CD14-positive monocyte (primary cell): Measurements from ENCODE around the gene CNGA3. TPM values are rescaled to one million over a fixed set of nuclear protein-coding genes. Genes with fewer than 3 reads are reported as not detected.

ENCODE experiments used
- DNase-seq, 3 donors: peaks; one replicate each; pipeline ENCODE4 v3.0.0-alpha.2; 2011 to 2022
- H2AFZ ChIP-seq: 2 replicates; pipeline ENCODE4 v1.6.0; 2012; ENCODE audit warnings: mild to moderate bottlenecking, low read depth, low read length, inconsistent platforms; ENCODE audit not compliant: insufficient read depth, poor library complexity, severe bottlenecking
- H3K27ac ChIP-seq, 2 donors: 1 replicate in 1 of 2; 2 replicates in 1 of 2; pipeline ENCODE4 v1.5.1; 2012 to 2013; ENCODE audit warnings: low read length in 2 of 2, control low read depth in 1 of 2, inconsistent platforms in 1 of 2, low read depth in 1 of 2, mild to moderate bottlenecking in 1 of 2
- H3K27me3 ChIP-seq, 2 donors: one replicate each; pipeline versions ENCODE4 v1.6.0 to v1.6.1; 2011 to 2013; ENCODE audit warnings: low read length in 2 of 2; ENCODE audit not compliant: control insufficient read depth in 2 of 2, insufficient read depth in 2 of 2
- H3K36me3 ChIP-seq, 2 donors: replicated peaks in 1 of 2; 1 replicate in 1 of 2; 2 replicates in 1 of 2; pipeline versions ENCODE4 v1.5.1 to v1.6.1; 2012 to 2013; ENCODE audit warnings: low read length in 2 of 2, control low read depth in 1 of 2, inconsistent platforms in 1 of 2, mild to moderate bottlenecking in 1 of 2; ENCODE audit not compliant: insufficient read depth in 2 of 2, control insufficient read depth in 1 of 2
- H3K4me1 ChIP-seq, 2 donors: 1 replicate in 1 of 2; 2 replicates in 1 of 2; pipeline versions ENCODE4 v1.5.1 to v1.6.1; 2012 to 2013; ENCODE audit warnings: low read length in 2 of 2, control low read depth in 1 of 2, inconsistent platforms in 1 of 2, mild to moderate bottlenecking in 1 of 2, moderate library complexity in 1 of 2; ENCODE audit not compliant: insufficient read depth in 2 of 2, control insufficient read depth in 1 of 2
- H3K4me2 ChIP-seq: replicated peaks from 2 replicates; pipeline ENCODE3; 2012; ENCODE audit warnings: low read length, moderate library complexity, mild to moderate bottlenecking; ENCODE audit not compliant: poor library complexity, severe bottlenecking; ENCODE audit errors: extremely low read depth
- H3K4me3 ChIP-seq, 3 experiments: fragments of 200-600 bp in 1 of 3; sonication (generic) in 1 of 3; replicated peaks in 1 of 3; 1 replicate in 2 of 3; 2 replicates in 1 of 3; pipeline ENCODE4 v1.5.1; 2011 to 2013; ENCODE audit warnings: low read length in 3 of 3, mild to moderate bottlenecking in 3 of 3, control low read depth in 2 of 3, low read depth in 2 of 3, inconsistent platforms in 1 of 3, moderate library complexity in 1 of 3
- H3K79me2 ChIP-seq: 2 replicates; pipeline ENCODE4 v1.6.0; 2012; ENCODE audit warnings: mild to moderate bottlenecking, control low read depth, inconsistent platforms, low read length, moderate library complexity; ENCODE audit not compliant: insufficient read depth
- H3K9ac ChIP-seq: 2 replicates; pipeline ENCODE4 v1.6.0; 2017; ENCODE audit warnings: low read length, mild to moderate bottlenecking; ENCODE audit not compliant: insufficient read depth, poor library complexity, severe bottlenecking
- H3K9me3 ChIP-seq, 2 donors: replicated peaks in 1 of 2; 1 replicate in 1 of 2; 2 replicates in 1 of 2; pipeline versions ENCODE4 v1.5.1 to v1.6.1; 2012 to 2013; ENCODE audit warnings: low read length in 2 of 2, control low read depth in 1 of 2; ENCODE audit not compliant: control insufficient read depth in 1 of 2, insufficient read depth in 1 of 2
- H4K20me1 ChIP-seq: 2 replicates; pipeline ENCODE4 v1.6.0; 2012; ENCODE audit warnings: mild to moderate bottlenecking, low read length, control low read depth, moderate library complexity; ENCODE audit not compliant: insufficient read depth
- H3K27ac Mint-ChIP-seq, 7 donors: one replicate each; pipeline ENCODE4 v1.8.0; 2020; ENCODE audit warnings: mild to moderate bottlenecking in 7 of 7, mixed read lengths in 7 of 7, moderate library complexity in 6 of 7, inconsistent platforms in 2 of 7
- H3K27me3 Mint-ChIP-seq, 3 donors: one replicate each; pipeline ENCODE4 v1.8.0; 2021 to 2022; ENCODE audit warnings: low read depth in 3 of 3, mild to moderate bottlenecking in 3 of 3, mixed read lengths in 3 of 3, moderate library complexity in 3 of 3, inconsistent platforms in 1 of 3
- H3K36me3 Mint-ChIP-seq, 2 donors: one replicate each; pipeline ENCODE4 v1.8.0; 2020; ENCODE audit warnings: mixed read lengths in 2 of 2, inconsistent platforms in 1 of 2, mild to moderate bottlenecking in 1 of 2
- H3K4me1 Mint-ChIP-seq: one replicate; pipeline ENCODE4 v1.8.0; 2020; ENCODE audit warnings: mild to moderate bottlenecking, mixed read lengths
- H3K4me3 Mint-ChIP-seq, 2 donors: one replicate each; pipeline ENCODE4 v1.8.0; 2020; ENCODE audit warnings: mild to moderate bottlenecking in 2 of 2, mixed read lengths in 2 of 2, moderate library complexity in 1 of 2
- H3K9me3 Mint-ChIP-seq, 7 donors: one replicate each; pipeline ENCODE4 v1.8.0; 2020 to 2022; ENCODE audit warnings: mixed read lengths in 7 of 7, mild to moderate bottlenecking in 6 of 7, moderate library complexity in 6 of 7, inconsistent platforms in 2 of 7
- CTCF ChIP-seq: fragments of 200-600 bp; IDR thresholded peaks from one replicate; pipeline ENCODE4 v1.8.0; 2022; ENCODE audit warnings: antibody characterized with exemption, mild to moderate bottlenecking
- WGBS: methylation state at CpG from one replicate; pipeline ENCODE4 v1.1.5; 2013; ENCODE audit warnings: missing lambda C conversion rate; ENCODE audit not compliant: insufficient coverage; 5-methylcytosine and 5-hydroxymethylcytosine counted together
- intact Hi-C, 2 donors: fragments of 100-400 bp; cut with micrococcal nuclease; formaldehyde crosslinking; loops; one replicate each; pipeline versions ENCODE4 v1.15.0 to v1.15.1; 2023
- polyA plus RNA-seq, 3 donors: library from polyadenylated mRNA; depleted of rRNA in 1 of 3; unstranded in 2 of 3; stranded (reverse) in 1 of 3; fragments of 300-500 nt in 2 of 3; fragments of >200 nt in 1 of 3; fragmentation: Illumina TruSeq in 2 of 3; gene quantifications; 1 replicate in 2 of 3; 2 replicates in 1 of 3; pipeline ENCODE4 v1.2.3, GENCODE V29; 2012 to 2021

Gene CNGA3
- polyA plus RNA-seq, 3 donors: not detected

GRCh38 chr2:98390571-98391476, 44.6 kb downstream of the CNGA3 start:
- H3K4me3 Mint-ChIP-seq: no peak overlapping the region
- Histone ChIP-seq H3K9ac (no peak overlapping the region), H3K79me2 (no peaks in the 10 kb centered on the region), H3K27me3 (no peaks in the 10 kb centered on the region), H3K4me1 (no peaks in the 10 kb centered on the region), H3K27ac (no peak overlapping the region), H3K4me2 (no peak overlapping the region), H3K9me3 (no peaks in the 10 kb centered on the region), H2AFZ (no peak overlapping the region), H4K20me1 (no peaks in the 10 kb centered on the region), H3K4me3 (no peak overlapping the region), H3K36me3 (no peaks in the 10 kb centered on the region)
- DNase-seq: no peak
- 95% methylated on average over 19 of the region's 19 CpGs for WGBS
- peaks cover 0 to 4% (median 2%) of the 10 kb centered on the region in 3 donors for H3K27me3 Mint-ChIP-seq
- H3K36me3 Mint-ChIP-seq: no peaks in the 10 kb centered on the region
- intact Hi-C loops: no loop called here
- no peaks in the 10 kb centered on the region for H3K9me3 Mint-ChIP-seq
- no peak overlapping the region for H3K27ac Mint-ChIP-seq
- TF ChIP-seq CTCF: no peak
- peaks cover 4% of the 10 kb centered on the region for H3K4me1 Mint-ChIP-seq

DNA sequence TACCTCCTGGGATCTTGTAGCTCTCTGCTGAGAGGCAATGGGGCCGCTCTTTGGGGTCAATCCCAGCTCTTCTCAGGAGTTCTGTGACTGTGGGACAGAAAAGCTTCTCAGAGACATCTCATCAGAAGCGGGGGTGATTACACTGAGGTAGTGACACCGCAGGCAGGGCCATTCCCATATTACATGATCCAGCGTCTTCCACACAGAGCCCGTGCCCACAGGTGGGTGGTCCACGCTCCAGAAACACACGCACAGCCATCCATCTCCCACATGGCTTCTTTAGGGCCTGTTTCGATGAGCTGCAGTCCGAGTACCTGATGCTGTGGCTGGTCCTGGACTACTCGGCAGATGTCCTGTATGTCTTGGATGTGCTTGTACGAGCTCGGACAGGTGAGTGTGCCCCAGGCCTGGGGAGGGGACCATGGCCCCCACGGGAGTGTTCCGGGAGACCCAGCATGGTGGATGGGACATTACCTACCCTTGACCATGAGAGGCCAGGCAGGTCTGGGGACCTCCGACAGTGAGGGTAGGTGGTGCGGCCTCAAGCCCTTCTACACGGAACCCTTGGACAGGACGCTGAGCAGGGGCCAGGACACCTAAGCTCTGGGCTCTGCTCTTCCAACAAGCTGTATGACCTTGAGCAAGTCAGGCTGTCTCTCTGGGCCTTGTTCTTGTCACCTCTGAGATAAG, 45.5 kb downstream of the CNGA3 start:
- no peak overlapping the region for H3K9ac ChIP-seq
- Mint-ChIP-seq H3K27ac (no peak overlapping the region), H3K36me3 (no peaks in the 10 kb centered on the region), H3K4me1 (peaks cover 4% of the 10 kb centered on the region), H3K4me3 (no peak overlapping the region), H3K9me3 (no peaks in the 10 kb centered on the region), H3K27me3 (peaks cover 0 to 4% (median 4%) of the 10 kb centered on the region in 3 donors)
- no peak overlapping the region for H2AFZ ChIP-seq
- no peaks in the 10 kb centered on the region for H3K36me3 ChIP-seq
- 95% methylated on average over 16 of the region's 18 CpGs for WGBS
- no peak overlapping the region for H3K4me2 ChIP-seq
- no peak overlapping the region for H3K27ac ChIP-seq
- H3K4me1 ChIP-seq: no peaks in the 10 kb centered on the region
- intact Hi-C loops: no loop called here
- TF ChIP-seq CTCF: no peak
- DNase-seq: no peak
- H4K20me1 ChIP-seq: no peaks in the 10 kb centered on the region
- H3K79me2 ChIP-seq: no peaks in the 10 kb centered on the region
- no peaks in the 10 kb centered on the region for H3K9me3 ChIP-seq
- no peaks in the 10 kb centered on the region for H3K27me3 ChIP-seq
- H3K4me3 ChIP-seq: no peak overlapping the region
